Measurements from ENCODE around the gene NOLC1. TPM values are rescaled to one million over a fixed set of nuclear protein-coding genes. Genes with fewer than 3 reads are reported as not detected.

NOLC1 gene
- total and polyA plus RNA-seq, 2 of the 13 experiments (the other 11 are each of a cell fraction or from before 2014, with no cell fraction given): 50.6 to 81.0 TPM

- TF ChIP-seq NONO (IDR thresholded peaks at IDR 0.05): no peak
- peak; percentile 13; the same call in 1 of the 2 replicates for TF ChIP-seq NONO (CRISPR knock-in tag; conservative IDR thresholded peaks at IDR 0.05)
- no peak; the same call in 1 of the 2 replicates for TF ChIP-seq ZXDC (CRISPR knock-in tag; IDR thresholded peaks at IDR 0.05)
- peak; percentile 7; the same call in 1 of the 2 replicates for TF ChIP-seq DR1 (CRISPR knock-in tag; IDR thresholded peaks at IDR 0.05)
- TF ChIP-seq JUNB (CRISPR knock-in tag; IDR thresholded peaks at IDR 0.05; ENCODE audit: borderline replicate concordance): no peak
Observed at GRCh38 chr10:102152545-102152890, 329 bp downstream of the NOLC1 start (continued).

- Histone ChIP-seq H3K27ac (ENCODE audit: extremely low read length, insufficient read depth, low read length) (peak overlapping the region; percentile 87), H3K9ac (ENCODE audit: insufficient read depth, low read depth, low read length) (peak overlapping the region; percentile 91), H3K27me3 (ENCODE audit: control insufficient read depth in 1 of 2, insufficient read depth in 2 of 2, low read length in 2 of 2) (no peaks in the 10 kb centered on the region; a peak in 1 of 5 replicates), H3K4me1 (ENCODE audit: insufficient read depth, low read length) (peaks cover 35% of the 10 kb centered on the region), H3K79me2 (ENCODE audit: insufficient read depth, low read length) (peaks cover 45% of the 10 kb centered on the region), H3K4me3 (replicated peaks in 1 of 3; ENCODE audit: insufficient read depth in 1 of 3, low read depth in 2 of 3, low read length in 3 of 3) (peak overlapping the region; percentile 82 to 97 (median 82)), H3K4me2 (ENCODE audit: low read depth, low read length) (peak overlapping the region; percentile 99), H2AFZ (ENCODE audit: low read length) (no peak overlapping the region), H4K20me1 (ENCODE audit: insufficient read depth, low read length) (peaks cover 15% of the 10 kb centered on the region), H3K36me3 (replicated peaks in 1 of 2; ENCODE audit: control insufficient read depth in 1 of 2, insufficient read depth in 2 of 2, low read length in 2 of 2) (peaks cover 29 to 53% of the 10 kb centered on the region in 2 experiments), H3K9me3 (ENCODE audit: low read length) (no peaks in the 10 kb centered on the region)
- in situ Hi-C loops (cut with HindIII; ENCODE audit: extremely low pct_ligation_motif_present, low pct_unique_long_range_greater_than_20kb): no loop called here
- intact Hi-C loops (cut with micrococcal nuclease; ENCODE audit: unreplicated experiment): no loop called here
- CTCF ChIA-PET (ENCODE audit: low intra/inter-chr PET ratio, low total read pairs): no interaction called here
- no peak for DNase-seq (ENCODE audit: low spot score)
- no peak for ATAC-seq
- FAIRE-seq: no peak
- TF ChIP-seq ZBTB1 (CRISPR knock-in tag; IDR thresholded peaks at IDR 0.05; ENCODE audit: borderline replicate concordance) (no peak), ZBTB20 (CRISPR knock-in tag; IDR thresholded peaks at IDR 0.05; ENCODE audit: borderline replicate concordance, low read depth) (no peak), TEAD2 (CRISPR knock-in tag; IDR thresholded peaks at IDR 0.05) (no peak), ZNF101 (CRISPR knock-in tag; IDR thresholded peaks at IDR 0.05; ENCODE audit: borderline replicate concordance, low read depth) (no peak), ZBTB14 (CRISPR knock-in tag; IDR thresholded peaks at IDR 0.05) (no peak), NFIC (IDR thresholded peaks at IDR 0.05; ENCODE audit: low read length) (0 out of 2 replicates have a peak, but pooled peaks have one; percentile 4), ZNF720 (CRISPR knock-in tag; IDR thresholded peaks at IDR 0.05) (no peak), LRRFIP1 (CRISPR knock-in tag; conservative IDR thresholded peaks at IDR 0.05) (no peak), ZNF256 (CRISPR knock-in tag; conservative IDR thresholded peaks at IDR 0.05) (no peak)
- 23% methylated on average over 5 of the region's 5 CpGs for WGBS (ENCODE audit: low lambda C conversion rate)
- no TSS peak for BruUV-seq (replicated peaks)
- POLR2A ChIA-PET: interaction anchor here (0.5 to 0.7 kb wide), 2 partner anchors 59 to 492 kb away, joined by 4 to 5 read pairs; no protein-coding TSS in a partner anchor
Observed at GRCh38 chr10:102153093-102153620, 968 bp downstream of the NOLC1 start.

All from HepG2 (cell line).